GM18508 (cell line): Measurements from ENCODE around the gene ABCG1.

ENCODE experiments used
- ATAC-seq: cut with Tn5 transposase; IDR thresholded peaks from one replicate; pipeline ENCODE4 v1.9.1; 2021; ENCODE audit warnings: moderate number of reproducible peaks; ENCODE audit not compliant: insufficient read depth, unreplicated experiment

The ABCG1 gene

GRCh38 chr21:42338729-42339715 is 120.1 kb downstream of the ABCG1 start:
- ATAC-seq = no peak

GRCh38 chr21:42340187-42341050 is 121.5 kb downstream of the ABCG1 start:
- no peak for ATAC-seq

GRCh38 chr21:42341776-42342542 is 123.0 kb downstream of the ABCG1 start:
- ATAC-seq = no peak

GRCh38 chr21:42343101-42343500 is 124.2 kb downstream of the ABCG1 start:
- ATAC-seq = no peak

GRCh38 chr21:42343556-42343955 is 124.6 kb downstream of the ABCG1 start:
- no peak for ATAC-seq

GRCh38 chr21:42343963-42344510 is 125.1 kb downstream of the ABCG1 start:
- ATAC-seq = no peak

- ATAC-seq = no peak
Measured at GRCh38 chr21:42344631-42345030, 125.7 kb downstream of the ABCG1 start.

- ATAC-seq = no peak
Measured at GRCh38 chr21:42346441-42346840, 127.5 kb downstream of the ABCG1 start.
